HG02678 (cell line): Measurements from ENCODE around the gene FOXE1.

ENCODE experiments used
- ATAC-seq: cut with Tn5 transposase; IDR thresholded peaks from one replicate; pipeline ENCODE4 v1.9.1; 2021; ENCODE audit warnings: mild to moderate bottlenecking, moderate library complexity; ENCODE audit not compliant: unreplicated experiment

Gene FOXE1

GRCh38 chr9:97864396-97864795 lies 11.4 kb downstream of the FOXE1 start:
- no peak for ATAC-seq

DNA sequence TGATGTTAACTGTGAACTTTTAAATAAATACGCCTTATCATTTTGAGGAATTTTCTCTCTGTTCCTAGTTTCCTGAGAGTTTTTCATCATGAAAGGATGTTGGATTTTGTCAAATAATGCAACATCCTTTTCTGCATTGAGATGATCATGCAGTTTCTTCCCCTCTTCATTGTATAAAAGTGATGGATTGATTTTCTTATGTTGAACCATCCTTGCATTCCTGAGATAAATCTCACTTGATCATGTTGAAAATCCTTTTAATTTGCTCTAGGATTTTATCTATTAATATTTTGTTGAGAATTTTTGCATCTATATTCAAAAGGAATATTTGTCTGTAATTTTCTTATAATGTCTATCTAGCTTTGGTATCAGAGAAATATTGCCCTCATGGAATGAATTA lies 13.3 kb downstream of the FOXE1 start:
- ATAC-seq: no peak

DNA sequence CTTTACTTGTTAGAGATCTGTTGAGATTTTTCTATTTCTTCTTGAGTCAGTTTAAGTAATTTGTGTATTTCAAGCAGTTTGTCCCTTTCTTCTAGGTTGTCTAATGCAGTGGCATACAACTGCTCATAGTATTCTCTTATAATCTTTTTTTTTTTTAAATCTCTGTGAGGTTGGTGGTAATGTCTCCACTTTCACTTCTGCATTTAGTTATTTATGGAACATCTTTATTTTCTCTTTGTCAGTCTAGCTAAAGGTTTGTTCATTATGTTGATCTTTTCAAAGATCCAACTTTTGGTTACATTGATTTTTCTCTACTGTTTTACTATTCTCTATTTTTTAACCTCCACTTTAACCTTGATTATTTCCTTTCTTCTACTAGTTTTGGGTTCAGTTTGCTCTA lies 13.8 kb downstream of the FOXE1 start:
- no peak for ATAC-seq

DNA sequence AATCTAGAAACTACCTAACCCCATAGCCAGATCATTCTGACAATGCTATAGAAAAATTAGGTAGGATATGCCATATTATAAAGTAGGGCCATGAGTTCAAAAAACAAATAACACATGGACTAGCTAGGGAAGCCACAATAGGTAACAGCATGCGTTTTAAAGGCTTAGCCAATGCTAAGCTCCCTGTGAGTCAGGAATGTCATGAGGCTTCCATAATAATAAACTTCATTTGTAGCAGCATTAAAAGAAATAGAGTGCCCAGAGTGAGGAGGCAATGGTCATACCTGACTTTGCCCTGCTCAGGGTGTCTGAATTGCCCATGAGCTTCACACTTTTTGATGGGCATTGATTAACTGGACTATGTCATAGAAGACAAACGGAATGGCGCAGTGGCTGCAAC lies 15.8 kb downstream of the FOXE1 start:
- ATAC-seq: no peak

DNA sequence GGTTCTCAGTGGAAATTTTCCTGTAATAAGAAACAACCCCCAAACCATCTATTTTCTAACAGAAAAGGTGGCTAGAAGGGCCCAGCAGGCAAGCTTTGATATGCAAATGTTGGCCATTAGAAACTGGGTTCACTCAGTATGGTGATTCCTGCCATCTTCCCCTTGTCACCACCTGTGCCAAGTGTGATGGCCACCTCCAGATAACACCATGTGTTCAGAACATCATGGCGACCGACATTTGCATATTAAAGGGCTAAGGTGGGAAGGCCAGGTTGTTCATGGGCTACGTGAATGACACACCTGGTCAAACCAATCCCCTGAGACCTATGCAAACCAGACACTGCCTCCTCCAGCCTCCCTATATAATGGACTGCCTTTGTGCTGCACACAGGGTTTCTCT lies 20.4 kb downstream of the FOXE1 start:
- no peak for ATAC-seq

- ATAC-seq: no peak
These were observed 20.9 kb downstream of the FOXE1 start for GRCh38 chr9:97873882-97874281.

DNA sequence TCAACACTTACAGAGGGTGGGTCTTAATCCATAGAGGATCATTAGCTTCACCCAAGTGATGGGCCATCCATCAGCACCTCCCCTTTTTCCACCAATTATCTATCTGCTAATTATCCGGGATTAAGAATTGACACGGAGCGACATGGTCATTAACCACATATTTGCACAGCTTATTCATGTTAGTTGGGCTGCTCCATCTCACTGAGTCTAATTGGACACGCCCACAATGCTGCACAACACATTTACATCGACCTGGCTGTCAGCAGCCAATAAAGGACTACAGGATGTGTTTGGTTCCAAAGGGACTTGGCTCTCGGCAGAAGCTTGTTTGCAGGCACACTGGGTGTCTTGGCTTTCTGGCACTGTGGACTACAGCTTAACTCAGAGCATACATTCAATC lies 21.6 kb downstream of the FOXE1 start:
- ATAC-seq: no peak

DNA sequence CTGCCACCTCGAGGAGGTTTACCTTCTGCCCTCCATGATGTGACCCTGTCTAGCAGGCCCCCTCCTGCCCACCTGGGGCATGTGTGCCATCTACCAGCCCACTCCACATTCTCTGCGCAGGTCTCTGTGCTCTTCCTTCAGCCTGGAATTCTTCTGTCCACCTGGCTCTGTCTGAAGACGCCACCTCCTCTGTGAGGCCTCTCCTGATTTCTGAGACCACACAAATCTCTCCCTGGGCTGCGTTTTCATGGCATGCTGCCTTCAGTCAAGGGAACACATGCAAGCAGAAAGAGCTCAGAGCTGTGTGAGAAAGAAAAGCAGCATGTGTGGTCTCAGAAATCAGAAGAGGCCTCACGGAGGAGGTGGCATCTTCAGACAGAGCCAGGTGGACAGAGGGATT lies 22.1 kb downstream of the FOXE1 start:
- ATAC-seq: no peak

DNA sequence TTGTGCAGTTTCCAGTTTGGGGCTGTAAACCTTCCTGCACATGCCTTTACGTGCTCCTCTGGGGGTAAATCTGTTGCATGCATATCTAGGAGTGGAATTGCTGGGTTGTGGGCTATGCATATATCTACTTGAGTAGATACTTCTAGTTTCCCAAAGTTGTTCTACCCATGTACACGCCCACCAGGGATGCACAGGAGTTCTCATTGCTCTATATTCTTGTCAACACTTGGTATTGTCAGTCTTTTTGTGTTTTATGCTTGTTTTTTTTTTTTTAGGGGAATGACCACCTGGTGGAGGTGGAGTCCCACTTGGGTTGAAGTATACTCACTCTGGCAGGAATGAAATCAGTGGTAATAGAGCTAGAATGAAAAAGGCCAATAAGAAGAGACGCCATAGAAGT lies 23.0 kb downstream of the FOXE1 start:
- no peak for ATAC-seq

DNA sequence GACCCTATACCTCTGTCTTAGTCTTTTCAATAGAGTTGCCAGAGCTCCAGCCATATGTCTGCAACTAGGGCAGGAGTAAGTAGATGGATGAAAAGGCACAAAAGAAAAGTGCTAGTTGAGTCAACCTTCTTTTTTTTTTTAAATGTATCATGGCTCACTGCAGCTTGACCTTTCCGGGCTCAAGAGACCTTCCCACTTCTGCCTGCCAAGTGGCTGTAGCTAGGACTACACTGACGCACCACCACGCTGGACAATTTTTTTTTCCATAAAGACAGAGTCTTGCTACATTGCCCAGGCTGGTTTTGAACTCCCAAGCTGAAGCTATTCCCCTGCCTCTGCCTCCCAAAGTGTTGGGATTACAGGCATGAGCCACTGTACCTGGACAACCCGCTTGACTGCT lies 27.3 kb downstream of the FOXE1 start:
- no peak for ATAC-seq

DNA sequence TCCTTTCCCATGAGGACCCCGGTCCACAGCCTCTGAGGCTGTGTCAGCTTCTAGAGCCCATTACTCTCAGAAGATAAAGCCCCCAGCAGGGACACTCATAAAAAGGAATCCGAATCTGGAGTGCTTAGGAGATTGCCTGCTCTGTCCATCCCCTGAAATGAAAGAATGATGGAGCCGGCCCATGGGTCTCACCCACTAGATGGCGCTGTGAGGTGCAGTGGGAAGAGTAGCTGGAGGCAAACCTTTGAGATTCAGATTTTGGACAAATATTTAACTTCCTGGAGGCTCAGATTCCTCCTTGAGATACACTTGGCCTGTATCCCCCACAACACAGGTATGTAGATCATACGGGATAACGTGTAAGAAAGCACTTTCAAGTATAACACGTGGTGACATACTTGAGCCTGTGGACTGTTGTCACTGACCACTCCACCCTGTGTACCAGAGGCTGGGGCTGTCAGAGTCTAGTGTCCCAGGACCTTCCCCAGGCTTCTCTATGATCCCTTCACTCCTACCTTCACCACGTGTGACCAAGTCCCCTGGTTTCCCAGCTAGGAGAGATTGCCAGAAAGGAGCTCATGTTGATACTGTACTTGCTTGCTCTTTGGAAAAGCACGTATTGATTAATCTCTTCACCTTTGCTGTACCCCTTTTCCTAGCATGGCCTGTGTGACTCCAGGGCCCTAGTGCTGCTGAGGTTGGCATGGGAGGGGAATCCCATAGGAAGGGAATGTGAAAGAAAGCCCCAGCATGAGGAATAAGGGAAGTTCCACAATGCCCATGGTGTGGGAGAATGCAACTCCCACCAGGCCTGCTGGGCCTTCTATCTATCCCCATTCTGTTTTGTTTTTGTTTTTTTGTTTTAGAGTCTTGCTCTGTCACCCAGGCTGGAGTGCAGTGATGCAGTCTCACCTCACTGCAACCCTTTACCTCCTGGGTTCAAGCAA lies 37.2 kb downstream of the FOXE1 start:
- no peak for ATAC-seq

- no peak for ATAC-seq
These were observed 38.7 kb downstream of the FOXE1 start for GRCh38 chr9:97891736-97892135.

DNA sequence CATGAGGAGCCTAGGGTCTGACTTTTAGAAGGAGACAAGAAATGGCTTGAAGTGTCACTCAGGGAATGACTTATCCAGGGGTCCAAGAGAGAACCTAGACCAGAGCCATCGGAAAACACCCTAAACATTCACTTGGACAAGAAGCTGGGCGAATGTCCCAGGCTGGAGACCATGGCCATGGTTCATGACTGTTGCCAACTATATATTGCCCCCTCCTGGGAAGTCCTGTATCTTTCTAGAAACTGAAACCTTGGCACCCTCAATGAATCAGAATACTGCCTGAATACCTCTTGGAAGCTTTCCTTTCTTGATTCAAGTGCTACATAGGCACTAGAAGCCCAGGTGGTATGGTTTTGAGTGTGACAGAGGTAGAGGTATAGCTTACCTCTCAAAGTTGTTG lies 39.4 kb downstream of the FOXE1 start:
- no peak for ATAC-seq

DNA sequence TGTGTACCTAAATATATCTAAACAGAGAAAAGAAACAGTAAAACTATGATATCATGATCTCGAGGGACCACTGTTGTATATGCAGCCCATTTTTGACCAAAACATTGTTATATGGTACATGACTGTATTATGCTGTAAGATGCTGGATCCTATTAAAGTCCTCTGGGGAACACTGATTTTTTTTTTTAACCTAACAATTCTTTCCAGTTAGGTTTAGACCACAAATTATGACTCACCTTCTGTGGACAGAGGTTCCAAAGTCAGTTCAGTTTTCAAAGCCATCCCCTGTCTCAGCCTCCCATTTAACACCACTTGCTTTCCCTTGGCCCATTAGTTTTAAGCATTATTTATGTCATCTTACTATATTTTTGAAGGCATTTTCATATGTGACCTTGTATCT lies 42.2 kb downstream of the FOXE1 start:
- no peak for ATAC-seq

DNA sequence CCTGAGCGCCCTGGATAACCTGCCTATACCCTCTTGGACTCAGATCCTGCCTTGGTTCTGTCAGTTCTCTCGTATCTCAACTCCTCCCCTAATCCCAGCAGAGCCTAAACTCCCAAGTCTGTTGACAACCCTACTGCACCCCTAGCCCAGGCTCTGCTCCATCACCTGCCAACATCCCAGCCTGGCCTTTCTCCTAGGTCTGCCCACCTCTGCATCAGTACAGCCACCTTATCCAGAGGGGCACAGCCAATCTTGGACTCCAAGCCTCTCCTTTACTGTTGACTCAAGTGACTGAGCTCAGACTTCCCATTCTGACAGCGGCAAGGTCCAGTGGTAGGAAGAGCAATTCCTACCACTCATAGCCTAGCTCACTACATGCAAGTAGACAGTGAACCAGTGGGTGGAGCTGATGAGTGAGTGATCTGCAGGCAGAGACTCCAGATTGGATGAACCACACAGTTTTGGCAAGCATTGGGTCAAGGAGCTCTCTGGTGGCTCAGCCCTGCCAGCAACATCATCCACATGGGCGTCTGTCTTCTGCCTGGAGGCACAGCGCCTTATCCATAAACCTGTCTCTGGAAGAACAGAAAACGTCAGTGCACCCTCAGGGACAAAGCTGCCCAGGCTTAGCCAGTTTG lies 42.8 kb downstream of the FOXE1 start:
- no peak for ATAC-seq

DNA sequence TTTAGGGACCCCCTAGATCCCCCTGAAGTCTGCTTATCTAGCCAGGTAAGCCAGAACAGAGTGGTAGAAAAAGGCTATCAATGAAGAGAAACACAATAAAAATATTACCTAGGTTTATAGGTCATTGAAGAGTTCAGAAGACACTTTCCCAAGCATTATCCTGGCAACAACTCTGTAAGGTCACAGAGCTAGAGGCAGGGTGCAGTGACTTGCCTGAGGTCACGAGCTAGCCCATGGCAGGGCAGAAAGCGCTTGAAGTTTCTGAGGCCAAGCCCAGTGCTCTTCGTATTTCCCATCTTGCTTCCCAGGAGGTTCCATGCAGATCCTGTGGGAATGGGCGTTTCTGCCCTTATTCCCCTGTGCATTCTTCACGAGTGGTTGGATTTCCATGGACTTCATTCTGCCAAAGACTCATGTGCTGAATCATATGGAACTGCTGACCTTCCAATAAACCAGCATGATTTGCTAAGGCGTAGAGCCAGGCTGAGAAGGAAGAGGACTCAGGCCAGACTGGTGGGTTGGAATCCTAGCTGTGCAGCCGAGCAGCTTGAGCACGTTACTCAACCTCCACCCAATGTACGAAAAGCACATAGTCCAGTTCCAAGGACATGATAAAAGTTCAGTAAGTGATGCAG lies 47.2 kb downstream of the FOXE1 start:
- no peak for ATAC-seq

- ATAC-seq: no peak
These were observed 47.9 kb downstream of the FOXE1 start for GRCh38 chr9:97900738-97901565.

DNA sequence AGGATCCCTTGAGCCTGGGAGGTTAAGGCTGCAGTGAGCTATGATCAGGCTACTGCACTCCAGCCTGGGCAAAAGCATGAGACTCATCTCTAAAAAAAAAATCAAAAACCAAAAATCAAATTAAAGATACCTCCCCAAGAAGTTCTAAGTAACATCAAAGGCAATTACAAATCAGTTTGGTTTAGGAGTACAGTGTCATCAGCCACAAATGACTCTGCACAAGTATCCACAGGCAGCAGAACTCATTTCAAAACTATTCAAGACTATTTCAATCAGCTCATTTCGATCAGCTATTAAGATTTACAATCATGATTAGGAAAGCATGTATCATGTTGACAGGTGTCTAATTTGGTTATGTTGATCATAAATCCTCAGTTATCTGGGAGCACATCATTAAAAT lies 50.2 kb downstream of the FOXE1 start:
- ATAC-seq: no peak

- no peak for ATAC-seq
These were observed 51.7 kb downstream of the FOXE1 start for GRCh38 chr9:97904725-97905124.

DNA sequence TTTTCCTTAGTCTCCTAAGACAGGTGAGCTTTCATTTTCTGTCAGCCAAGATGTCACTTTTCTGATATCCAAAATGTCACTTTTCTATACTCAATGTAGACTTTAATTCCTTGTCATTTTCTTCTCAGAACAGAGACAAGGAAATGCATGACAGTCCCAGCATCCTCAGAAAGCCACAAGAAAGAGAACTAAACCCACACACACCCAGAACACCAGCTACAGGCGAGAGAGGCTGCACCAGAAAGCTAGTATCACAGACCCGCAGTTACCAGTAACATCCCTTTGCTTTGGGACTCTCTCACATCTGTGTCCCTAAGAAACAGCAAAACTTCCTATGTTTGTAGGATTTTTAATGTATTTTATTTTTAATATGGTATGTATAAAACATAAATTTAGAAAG lies 52.2 kb downstream of the FOXE1 start:
- ATAC-seq: no peak
